Breast epithelium (tissue), 4 donors: Measurements from ENCODE around the gene MDGA2. TPM values are rescaled to one million over a fixed set of nuclear protein-coding genes. Genes with fewer than 3 reads are reported as not detected.

Source experiments
- DNase-seq, 2 donors: peaks; one replicate each; pipeline ENCODE4 v3.0.0-alpha.2; 2019; ENCODE audit warnings: low spot score in 2 of 2
- H3K27ac ChIP-seq, 2 donors: fragments of 200-600 bp; sonication (generic) in 1 of 2; one replicate each; pipeline ENCODE4 v1.5.1; 2016 to 2019; ENCODE audit warnings: mild to moderate bottlenecking in 1 of 2
- H3K27me3 ChIP-seq, 2 donors: fragments of 200-600 bp; sonication (generic) in 1 of 2; one replicate each; pipeline versions ENCODE4 v1.5.1 to v1.6.0; 2017 to 2019; ENCODE audit warnings: control low read depth in 1 of 2, mild to moderate bottlenecking in 1 of 2
- H3K36me3 ChIP-seq: fragments of 200-600 bp; one replicate; pipeline ENCODE4 v1.5.1; 2019
- H3K4me1 ChIP-seq, 2 donors: fragments of 200-600 bp; sonication (generic); one replicate each; pipeline ENCODE4 v1.5.1; 2016 to 2019; ENCODE audit warnings: control low read depth in 1 of 2
- H3K4me3 ChIP-seq, 3 donors: fragments of 200-600 bp; sonication (generic); 1 replicate in 2 of 3; 2 replicates in 1 of 3; pipeline ENCODE4 v1.5.1; 2016 to 2019; ENCODE audit warnings: mild to moderate bottlenecking in 3 of 3, moderate library complexity in 2 of 3
- H3K9me3 ChIP-seq, 2 donors: fragments of 200-600 bp; sonication (generic) in 1 of 2; one replicate each; pipeline ENCODE4 v1.5.1; 2016 to 2019; ENCODE audit warnings: control low read depth in 1 of 2
- CTCF ChIP-seq, 3 donors: fragments of 450-650 bp; IDR thresholded peaks; one replicate each; pipeline ENCODE4 v1.5.1; 2016 to 2017; ENCODE audit warnings: antibody characterized with exemption in 3 of 3, mild to moderate bottlenecking in 3 of 3, moderate library complexity in 3 of 3
- POLR2A ChIP-seq: fragments of 450-650 bp; IDR thresholded peaks from one replicate; pipeline ENCODE4 v1.6.1; 2016; ENCODE audit warnings: antibody characterized with exemption, mild to moderate bottlenecking, moderate library complexity
- POLR2AphosphoS5 ChIP-seq, 3 donors: sonication (generic); formaldehyde crosslinking; IDR thresholded peaks; one replicate each; pipeline ENCODE4 v1.6.1; 2017; ENCODE audit warnings: antibody characterized with exemption in 3 of 3
- intact Hi-C: fragments of 100-400 bp; cut with DNase I; formaldehyde crosslinking; loops from one replicate; pipeline ENCODE4 v1.15.1; 2023; ENCODE audit warnings: low total_unique reads
- total RNA-seq, 3 donors: library from RNA; depleted of rRNA; stranded (reverse); fragments of >200 nt; gene quantifications; one replicate each; pipeline ENCODE4 v1.1.0, GENCODE V29; 2016

MDGA2 gene
- total RNA-seq, 3 donors from 2014 or later, result not detected

- no peak for DNase-seq
- intact Hi-C loops, result no loop called here
- Histone ChIP-seq H3K27ac (no peak overlapping the region), H3K9me3 (no peaks in the 10 kb centered on the region), H3K27me3 (no peaks in the 10 kb centered on the region), H3K36me3 (no peaks in the 10 kb centered on the region), H3K4me1 (no peaks in the 10 kb centered on the region), H3K4me3 (no peak overlapping the region)
- no peak for TF ChIP-seq POLR2AphosphoS5 (IDR thresholded peaks at IDR 0.05)
- no peak for TF ChIP-seq POLR2A
- TF ChIP-seq CTCF (IDR thresholded peaks at IDR 0.05), result no peak
Measured at GRCh38 chr14:47485421-47485820, 190.0 kb downstream of the MDGA2 start.

- H3K4me3 ChIP-seq, result no peak overlapping the region
- intact Hi-C loops, result no loop called here
- H3K27ac ChIP-seq, result no peak overlapping the region
- H3K4me1 ChIP-seq, result no peaks in the 10 kb centered on the region
- no peaks in the 10 kb centered on the region for H3K27me3 ChIP-seq
- no peaks in the 10 kb centered on the region for H3K9me3 ChIP-seq
- H3K36me3 ChIP-seq, result no peaks in the 10 kb centered on the region
- TF ChIP-seq CTCF (IDR thresholded peaks at IDR 0.05), result no peak
- TF ChIP-seq POLR2AphosphoS5 (IDR thresholded peaks at IDR 0.05), result no peak
- no peak for TF ChIP-seq POLR2A
- DNase-seq, result no peak
Measured at GRCh38 chr14:47483449-47483848, 192.0 kb downstream of the MDGA2 start.

GRCh38 chr14:47471075-47471474 is 204.3 kb downstream of the MDGA2 start:
- H3K36me3 ChIP-seq, result no peaks in the 10 kb centered on the region
- H3K4me1 ChIP-seq, result no peaks in the 10 kb centered on the region
- no peak for DNase-seq
- H3K9me3 ChIP-seq, result no peaks in the 10 kb centered on the region
- TF ChIP-seq POLR2A, result no peak
- TF ChIP-seq CTCF (IDR thresholded peaks at IDR 0.05), result no peak
- no peak for TF ChIP-seq POLR2AphosphoS5 (IDR thresholded peaks at IDR 0.05)
- H3K4me3 ChIP-seq, result no peak overlapping the region
- H3K27ac ChIP-seq, result no peak overlapping the region
- intact Hi-C loops, result no loop called here
- no peaks in the 10 kb centered on the region for H3K27me3 ChIP-seq

GRCh38 chr14:47466916-47467315 is 208.5 kb downstream of the MDGA2 start:
- Histone ChIP-seq H3K4me1 (no peaks in the 10 kb centered on the region), H3K27me3 (no peaks in the 10 kb centered on the region), H3K4me3 (no peak overlapping the region), H3K36me3 (no peaks in the 10 kb centered on the region), H3K27ac (no peak overlapping the region), H3K9me3 (no peaks in the 10 kb centered on the region)
- intact Hi-C loops, result no loop called here
- TF ChIP-seq POLR2A (no peak), POLR2AphosphoS5 (IDR thresholded peaks at IDR 0.05) (no peak), CTCF (IDR thresholded peaks at IDR 0.05) (no peak)
- DNase-seq, result no peak

- no peak for TF ChIP-seq POLR2AphosphoS5 (IDR thresholded peaks at IDR 0.05)
- no peak for TF ChIP-seq POLR2A
- TF ChIP-seq CTCF (IDR thresholded peaks at IDR 0.05), result no peak
- intact Hi-C loops, result no loop called here
- Histone ChIP-seq H3K27me3 (no peaks in the 10 kb centered on the region), H3K9me3 (no peaks in the 10 kb centered on the region), H3K4me3 (no peak overlapping the region), H3K4me1 (no peaks in the 10 kb centered on the region), H3K36me3 (no peaks in the 10 kb centered on the region), H3K27ac (no peak overlapping the region)
- DNase-seq, result no peak
Measured at GRCh38 chr14:47454025-47454424, 221.4 kb downstream of the MDGA2 start.
